Measurements from ENCODE around the gene SIX1. TPM values are rescaled to one million over a fixed set of nuclear protein-coding genes. Genes with fewer than 3 reads are reported as not detected.

SIX1 gene
- total RNA-seq, 3 donors from 2014 or later (not counting 1 experiment from before 2014, with no cell fraction given) = not detected

DNA sequence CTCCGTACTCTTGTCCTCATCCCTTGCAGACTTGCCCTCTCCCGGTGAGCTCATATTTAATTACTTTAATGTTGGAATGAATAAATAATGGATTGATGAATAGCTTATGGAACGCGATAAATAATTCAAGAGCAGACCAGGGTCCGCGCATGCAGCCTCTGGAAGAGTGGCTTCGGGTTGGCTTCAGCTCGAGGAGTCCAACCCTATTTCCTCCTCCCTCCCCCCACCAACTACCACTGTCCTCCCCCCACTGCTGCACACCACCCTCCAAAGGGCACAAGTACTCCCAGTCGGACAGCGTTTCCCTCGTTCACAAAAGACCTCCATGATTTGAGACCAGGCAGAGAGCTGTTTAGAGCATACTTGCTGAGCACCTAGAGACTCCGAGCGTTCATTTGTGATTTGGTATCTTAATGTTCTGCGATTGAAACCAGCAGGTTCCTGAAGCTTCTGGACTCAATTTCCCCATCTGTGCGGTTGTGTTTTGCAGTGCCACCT, 647 bp upstream of the SIX1 start:
- Mint-ChIP-seq H3K4me1 (peaks cover 29 to 42% of the 10 kb centered on the region in 2 donors), H3K9me3 (no peaks in the 10 kb centered on the region), H3K36me3 (no peaks in the 10 kb centered on the region), H3K27ac (no peak overlapping the region), H3K4me3 (peak overlapping the region; percentile 56), H3K27me3 (ENCODE audit: low read depth in 2 of 2) (peaks cover 68 to 86% of the 10 kb centered on the region in 2 donors)
- Histone ChIP-seq H3K27me3 (ENCODE audit: control insufficient read depth, insufficient read depth, low read length) (peaks cover 70% of the 10 kb centered on the region), H3K36me3 (ENCODE audit: control insufficient read depth, insufficient read depth, low read length) (no peaks in the 10 kb centered on the region), H3K4me3 (ENCODE audit: low read length) (no peak overlapping the region), H3K27ac (ENCODE audit: low read length) (no peak overlapping the region), H3K4me1 (ENCODE audit: control insufficient read depth, insufficient read depth, low read length) (peaks cover 35% of the 10 kb centered on the region), H3K9me3 (ENCODE audit: control insufficient read depth, insufficient read depth, low read length) (peaks cover 4% of the 10 kb centered on the region)
- TF ChIP-seq, protein P1, sequence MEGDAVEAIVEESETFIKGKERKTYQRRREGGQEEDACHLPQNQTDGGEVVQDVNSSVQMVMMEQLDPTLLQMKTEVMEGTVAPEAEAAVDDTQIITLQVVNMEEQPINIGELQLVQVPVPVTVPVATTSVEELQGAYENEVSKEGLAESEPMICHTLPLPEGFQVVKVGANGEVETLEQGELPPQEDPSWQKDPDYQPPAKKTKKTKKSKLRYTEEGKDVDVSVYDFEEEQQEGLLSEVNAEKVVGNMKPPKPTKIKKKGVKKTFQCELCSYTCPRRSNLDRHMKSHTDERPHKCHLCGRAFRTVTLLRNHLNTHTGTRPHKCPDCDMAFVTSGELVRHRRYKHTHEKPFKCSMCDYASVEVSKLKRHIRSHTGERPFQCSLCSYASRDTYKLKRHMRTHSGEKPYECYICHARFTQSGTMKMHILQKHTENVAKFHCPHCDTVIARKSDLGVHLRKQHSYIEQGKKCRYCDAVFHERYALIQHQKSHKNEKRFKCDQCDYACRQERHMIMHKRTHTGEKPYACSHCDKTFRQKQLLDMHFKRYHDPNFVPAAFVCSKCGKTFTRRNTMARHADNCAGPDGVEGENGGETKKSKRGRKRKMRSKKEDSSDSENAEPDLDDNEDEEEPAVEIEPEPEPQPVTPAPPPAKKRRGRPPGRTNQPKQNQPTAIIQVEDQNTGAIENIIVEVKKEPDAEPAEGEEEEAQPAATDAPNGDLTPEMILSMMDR (IDR thresholded peaks at IDR 0.05) = no peak
- ATAC-seq = no peak
- DNase-seq = no peak
- intact Hi-C loops (cut with micrococcal nuclease) = no loop called here
- WGBS (ENCODE audit: insufficient coverage) = 6% methylated on average over 13 of the region's 15 CpGs

DNA sequence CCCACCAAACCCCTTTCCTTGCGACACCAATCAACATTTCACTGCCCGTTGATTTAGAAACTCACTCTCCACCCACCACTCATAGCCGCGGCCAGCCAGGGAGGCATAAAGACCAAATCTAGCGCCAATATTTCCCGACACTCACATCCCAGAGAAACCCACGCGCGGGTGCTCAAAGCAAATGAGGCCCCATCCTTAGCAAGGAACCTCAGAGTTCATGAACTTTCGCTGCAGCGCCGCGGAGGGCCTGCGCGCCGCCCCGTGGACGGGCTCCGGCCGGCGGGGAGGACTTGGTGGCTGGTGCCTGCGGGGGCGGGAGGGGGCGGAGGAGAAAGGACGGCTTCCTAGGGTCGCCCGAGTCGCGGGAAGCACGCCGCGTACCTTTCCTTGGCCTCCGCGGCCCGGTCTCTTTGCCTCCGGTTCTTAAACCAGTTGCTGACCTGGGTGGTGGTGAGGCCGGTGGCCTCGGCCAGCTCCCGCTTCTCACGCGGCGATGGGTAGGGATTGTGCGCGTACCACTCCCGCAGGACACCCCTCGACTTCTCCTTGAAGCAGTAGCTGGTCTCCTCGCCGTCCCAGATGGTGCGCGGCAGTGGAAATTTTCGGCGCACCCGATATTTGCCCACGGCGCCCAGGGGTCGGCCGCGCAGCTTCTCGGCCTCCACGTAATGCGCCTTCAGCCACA, 886 bp downstream of the SIX1 start:
- Histone ChIP-seq H3K27me3 (ENCODE audit: control insufficient read depth, insufficient read depth, low read length) (peaks cover 69% of the 10 kb centered on the region), H3K9me3 (ENCODE audit: control insufficient read depth, insufficient read depth, low read length) (peaks cover 4% of the 10 kb centered on the region), H3K36me3 (ENCODE audit: control insufficient read depth, insufficient read depth, low read length) (no peaks in the 10 kb centered on the region), H3K4me3 (ENCODE audit: low read length) (no peak overlapping the region), H3K4me1 (ENCODE audit: control insufficient read depth, insufficient read depth, low read length) (peaks cover 34% of the 10 kb centered on the region), H3K27ac (ENCODE audit: low read length) (no peak overlapping the region)
- peaks cover 27 to 36% of the 10 kb centered on the region in 2 donors for H3K4me1 Mint-ChIP-seq
- ATAC-seq = no peak
- H3K27me3 Mint-ChIP-seq (ENCODE audit: low read depth in 2 of 2) = peaks cover 68 to 86% of the 10 kb centered on the region in 2 donors
- TF ChIP-seq, protein P1 (IDR thresholded peaks at IDR 0.05) = no peak
- no peaks in the 10 kb centered on the region for H3K9me3 Mint-ChIP-seq
- H3K27ac Mint-ChIP-seq = no peak overlapping the region
- DNase-seq = no peak
- intact Hi-C loops (cut with micrococcal nuclease) = no loop called here
- WGBS (ENCODE audit: insufficient coverage) = 4% methylated on average over 61 of the region's 61 CpGs
- H3K4me3 Mint-ChIP-seq = peak overlapping the region; percentile 59
- no peaks in the 10 kb centered on the region for H3K36me3 Mint-ChIP-seq

DNA sequence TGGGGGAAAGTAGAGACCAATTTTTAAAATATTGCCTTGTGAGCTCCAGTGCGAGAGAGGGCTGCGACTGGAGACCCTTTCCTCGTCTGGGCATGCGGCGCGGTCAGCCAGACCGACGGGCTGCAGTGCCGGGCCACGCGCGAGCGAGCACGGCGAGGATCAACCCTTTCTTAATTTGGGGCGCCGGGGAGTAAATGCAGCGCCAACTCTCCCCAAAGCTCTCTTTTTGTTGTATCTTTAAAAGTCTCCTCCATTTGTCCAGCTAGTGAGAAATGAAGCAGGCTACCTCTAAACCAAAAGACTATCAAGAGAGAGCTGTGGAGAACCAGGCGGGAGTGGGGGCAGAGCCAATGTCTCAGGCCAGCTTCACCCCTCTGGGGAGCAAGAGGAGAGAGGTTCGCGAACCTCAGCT, 1.4 kb downstream of the SIX1 start:
- WGBS (ENCODE audit: insufficient coverage) = 13% methylated on average over 20 of the region's 21 CpGs
- no peaks in the 10 kb centered on the region for H3K36me3 ChIP-seq (ENCODE audit: control insufficient read depth, insufficient read depth, low read length)
- no peak overlapping the region for H3K4me3 ChIP-seq (ENCODE audit: low read length)
- peaks cover 4% of the 10 kb centered on the region for H3K9me3 ChIP-seq (ENCODE audit: control insufficient read depth, insufficient read depth, low read length)
- no peak for ATAC-seq
- H3K27me3 Mint-ChIP-seq (ENCODE audit: low read depth in 2 of 2) = peaks cover 69 to 87% of the 10 kb centered on the region in 2 donors
- H3K36me3 Mint-ChIP-seq = no peaks in the 10 kb centered on the region
- DNase-seq = no peak
- no peak overlapping the region for H3K27ac Mint-ChIP-seq
- H3K4me1 Mint-ChIP-seq = peaks cover 24 to 31% of the 10 kb centered on the region in 2 donors
- H3K4me3 Mint-ChIP-seq = peak overlapping the region; percentile 59
- H3K27ac ChIP-seq (ENCODE audit: low read length) = no peak overlapping the region
- intact Hi-C loops (cut with micrococcal nuclease) = no loop called here
- H3K9me3 Mint-ChIP-seq = no peaks in the 10 kb centered on the region
- peaks cover 68% of the 10 kb centered on the region for H3K27me3 ChIP-seq (ENCODE audit: control insufficient read depth, insufficient read depth, low read length)
- TF ChIP-seq, protein P1 (IDR thresholded peaks at IDR 0.05) = no peak
- H3K4me1 ChIP-seq (ENCODE audit: control insufficient read depth, insufficient read depth, low read length) = peaks cover 31% of the 10 kb centered on the region
